GM23338 (cell line): ENCODE measurements around the gene ZNF611. TPM values are rescaled to one million over a fixed set of nuclear protein-coding genes. Genes with fewer than 3 reads are reported as not detected.
A peak's percentile ranks its signal among the peaks of the same experiment; 100 is the strongest.
"Not testable (repeated sequence)": the region's sequence is repeated elsewhere in the genome, so short reads cannot be mapped to it uniquely, and the experiment has no call there.

Source experiments
- ATAC-seq: fragments of 200-7000 bp; cut with Tn5 transposase; 3 replicates; pipeline ENCODE4 v1.9.1; 2020
- DNase-seq: peaks from one replicate; pipeline ENCODE4 v3.0.0-alpha.2; 2015; ENCODE audit warnings: low spot score
- H2AFZ ChIP-seq: fragments of 200-600 bp; sonication (generic); 2 replicates; pipeline ENCODE4 v1.8.0; 2016; ENCODE audit warnings: antibody characterized with exemption, mild to moderate bottlenecking, moderate library complexity
- H3F3A ChIP-seq: fragments of 200-600 bp; sonication (generic); replicated peaks from 2 replicates; pipeline ENCODE4 v1.8.0; 2017; ENCODE audit warnings: antibody characterized with exemption, mixed run types, low read depth
- H3K27ac ChIP-seq: fragments of 200-600 bp; sonication (generic); 2 replicates; pipeline ENCODE4 v1.6.1; 2016; ENCODE audit warnings: low read depth
- H3K27me3 ChIP-seq: fragments of 200-600 bp; sonication (generic); 2 replicates; pipeline ENCODE4 v1.8.0; 2016; ENCODE audit warnings: mild to moderate bottlenecking, mixed run types, moderate library complexity; ENCODE audit not compliant: insufficient read depth
- H3K36me3 ChIP-seq: fragments of 200-600 bp; sonication (generic); 2 replicates; pipeline ENCODE4 v1.8.0; 2016; ENCODE audit warnings: mild to moderate bottlenecking; ENCODE audit not compliant: insufficient read depth
- H3K4me1 ChIP-seq: fragments of 200-600 bp; sonication (generic); 2 replicates; pipeline ENCODE4 v1.8.0; 2016; ENCODE audit warnings: mild to moderate bottlenecking, moderate library complexity; ENCODE audit not compliant: insufficient read depth
- H3K4me2 ChIP-seq: fragments of 200-600 bp; sonication (generic); 2 replicates; pipeline ENCODE4 v1.7.1; 2017; ENCODE audit warnings: mixed run types
- H3K4me3 ChIP-seq: fragments of 200-600 bp; sonication (generic); 2 replicates; pipeline ENCODE4 v1.6.1; 2016; ENCODE audit warnings: mixed run types
- H3K79me2 ChIP-seq: fragments of 200-600 bp; sonication (generic); replicated peaks from 2 replicates; pipeline ENCODE4 v1.8.0; 2017; ENCODE audit warnings: mild to moderate bottlenecking; ENCODE audit not compliant: insufficient read depth
- H3K9me2 ChIP-seq: fragments of 200-600 bp; sonication (generic); 2 replicates; pipeline ENCODE4 v1.8.0; 2017; ENCODE audit not compliant: insufficient read depth
- H4K20me1 ChIP-seq: fragments of 200-600 bp; sonication (generic); replicated peaks from 2 replicates; pipeline ENCODE4 v1.8.0; 2017; ENCODE audit warnings: mild to moderate bottlenecking; ENCODE audit not compliant: insufficient read depth
- H3K27ac Mint-ChIP-seq: 2 replicates; pipeline ENCODE4 v1.8.0; 2020; ENCODE audit warnings: inconsistent platforms, mild to moderate bottlenecking, moderate library complexity, mixed read lengths
- H3K27me3 Mint-ChIP-seq: 3 replicates; pipeline ENCODE4 v1.8.0; 2022; ENCODE audit warnings: low read depth, mild to moderate bottlenecking, moderate library complexity, mixed read lengths, inconsistent platforms; ENCODE audit not compliant: insufficient read depth, poor library complexity
- H3K36me3 Mint-ChIP-seq: 3 replicates; pipeline ENCODE4 v1.8.0; 2021; ENCODE audit warnings: low read depth, mild to moderate bottlenecking, inconsistent platforms, moderate library complexity, mixed read lengths
- H3K4me1 Mint-ChIP-seq: 3 replicates; pipeline ENCODE4 v1.8.0; 2020; ENCODE audit warnings: mild to moderate bottlenecking, inconsistent platforms, mixed read lengths
- H3K4me3 Mint-ChIP-seq: 3 replicates; pipeline ENCODE4 v1.8.0; 2021; ENCODE audit warnings: moderate library complexity, mild to moderate bottlenecking, inconsistent platforms, mixed read lengths
- H3K9me3 Mint-ChIP-seq: 3 replicates; pipeline ENCODE4 v1.8.0; 2020; ENCODE audit warnings: moderate library complexity, mild to moderate bottlenecking, inconsistent platforms, mixed read lengths
- POLR2AphosphoS5 ChIP-seq: IDR thresholded peaks from 2 replicates; pipeline ENCODE4 v1.6.1; 2016; ENCODE audit warnings: antibody characterized with exemption, low read depth
- long read RNA-seq: library from polyadenylated mRNA; unstranded; transcript quantifications from one replicate; pipeline ENCODE4 v2.0.0, GENCODE V29; 2020; ENCODE audit not compliant: unreplicated experiment
- polyA plus RNA-seq: library from polyadenylated mRNA; unstranded; fragments of >200 nt; fragmentation: Nextera tagmentation; extraction: Ambion mirVana; gene quantifications from 2 replicates; pipeline ENCODE4 v1.2.1, GENCODE V29; 2016
- total RNA-seq: library from RNA; depleted of rRNA; stranded (reverse); fragments of >200 nt; shearing (Covaris generic); gene quantifications from 2 replicates; pipeline ENCODE4 v1.2.3, GENCODE V29; 2014; rRNA removed
- TF ChIP-seq, protein P1 (sequence below), 2 experiments: fragments of 200-600 bp in 1 of 2; sonication (generic) in 1 of 2; conservative IDR thresholded peaks; 2 replicates each; pipeline versions ENCODE4 v1.5.1 to v1.6.1; 2016 to 2017; ENCODE audit warnings: antibody characterized with exemption in 2 of 2, low read depth in 2 of 2, mild to moderate bottlenecking in 2 of 2, moderate library complexity in 1 of 2
- TF ChIP-seq, protein P2 (sequence below): fragments of 250-450 bp; sonication (Bioruptor Pico); IDR thresholded peaks from 2 replicates; pipeline ENCODE4 v1.5.0; 2020; ENCODE audit warnings: mild to moderate bottlenecking, moderate library complexity

The ZNF611 gene
- total RNA-seq (10.3 and 16.4 TPM in 2 replicates), polyA plus RNA-seq (5.3 and 6.6 TPM in 2 replicates)
- long read RNA-seq, full-length matches to known transcripts = 1 of 3 reads
- long read RNA-seq, partial matches to known transcripts = 0 of 3 reads
- long read RNA-seq, other reads (novel, unspliced or antisense) = 2 of 3 reads

DNA sequence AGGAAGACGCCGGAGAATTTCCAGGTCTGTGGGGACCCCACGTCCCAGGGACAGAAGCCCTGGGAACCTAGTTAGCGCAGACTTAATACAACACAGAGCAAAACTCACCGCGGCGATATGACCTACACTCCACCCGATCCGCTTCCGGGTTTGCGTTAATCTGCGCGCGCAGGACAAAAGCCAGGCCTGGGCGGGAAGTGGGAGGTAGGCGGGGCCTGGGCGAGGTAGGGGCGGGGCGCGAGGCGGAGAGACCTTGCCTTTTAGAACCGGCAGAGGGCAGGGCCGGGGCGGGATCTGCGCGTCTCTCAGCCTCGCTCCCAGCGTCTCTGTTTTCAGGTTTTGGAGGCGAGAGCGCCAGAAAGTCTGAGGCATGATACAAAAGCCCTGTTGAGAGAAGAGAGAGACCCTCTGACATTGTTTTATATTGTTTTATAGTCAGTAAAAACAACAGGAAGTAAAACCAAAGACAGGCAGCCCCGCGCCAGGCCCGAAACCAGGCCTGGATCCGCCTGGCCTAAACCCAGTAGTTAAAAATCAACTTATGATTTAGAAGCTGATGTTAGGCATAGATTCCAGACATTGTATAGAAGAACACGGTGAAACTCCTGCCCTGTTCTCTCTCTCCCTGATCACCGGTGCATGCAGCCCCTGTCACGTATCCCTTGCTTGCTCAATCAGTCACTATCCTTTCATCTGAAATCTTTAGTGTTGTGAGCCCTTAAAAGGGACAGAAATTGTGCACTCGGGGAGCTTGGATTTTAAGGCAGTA is at the start of gene ZNF611:
Gene ZNF611, minus strand, starts transcription at position 152 of the 769 bp plus-strand sequence. CDS start 19,150 bp downstream, outside the sequence.
- TF ChIP-seq, protein P1, sequence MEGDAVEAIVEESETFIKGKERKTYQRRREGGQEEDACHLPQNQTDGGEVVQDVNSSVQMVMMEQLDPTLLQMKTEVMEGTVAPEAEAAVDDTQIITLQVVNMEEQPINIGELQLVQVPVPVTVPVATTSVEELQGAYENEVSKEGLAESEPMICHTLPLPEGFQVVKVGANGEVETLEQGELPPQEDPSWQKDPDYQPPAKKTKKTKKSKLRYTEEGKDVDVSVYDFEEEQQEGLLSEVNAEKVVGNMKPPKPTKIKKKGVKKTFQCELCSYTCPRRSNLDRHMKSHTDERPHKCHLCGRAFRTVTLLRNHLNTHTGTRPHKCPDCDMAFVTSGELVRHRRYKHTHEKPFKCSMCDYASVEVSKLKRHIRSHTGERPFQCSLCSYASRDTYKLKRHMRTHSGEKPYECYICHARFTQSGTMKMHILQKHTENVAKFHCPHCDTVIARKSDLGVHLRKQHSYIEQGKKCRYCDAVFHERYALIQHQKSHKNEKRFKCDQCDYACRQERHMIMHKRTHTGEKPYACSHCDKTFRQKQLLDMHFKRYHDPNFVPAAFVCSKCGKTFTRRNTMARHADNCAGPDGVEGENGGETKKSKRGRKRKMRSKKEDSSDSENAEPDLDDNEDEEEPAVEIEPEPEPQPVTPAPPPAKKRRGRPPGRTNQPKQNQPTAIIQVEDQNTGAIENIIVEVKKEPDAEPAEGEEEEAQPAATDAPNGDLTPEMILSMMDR (conservative IDR thresholded peaks at IDR 0.05; ENCODE audit: low read depth in 2 of 2) = peak; percentile 27 to 49; a peak in 3 of 4 replicates
- TF ChIP-seq POLR2AphosphoS5 = peak; percentile 88
- TF ChIP-seq, protein P2, sequence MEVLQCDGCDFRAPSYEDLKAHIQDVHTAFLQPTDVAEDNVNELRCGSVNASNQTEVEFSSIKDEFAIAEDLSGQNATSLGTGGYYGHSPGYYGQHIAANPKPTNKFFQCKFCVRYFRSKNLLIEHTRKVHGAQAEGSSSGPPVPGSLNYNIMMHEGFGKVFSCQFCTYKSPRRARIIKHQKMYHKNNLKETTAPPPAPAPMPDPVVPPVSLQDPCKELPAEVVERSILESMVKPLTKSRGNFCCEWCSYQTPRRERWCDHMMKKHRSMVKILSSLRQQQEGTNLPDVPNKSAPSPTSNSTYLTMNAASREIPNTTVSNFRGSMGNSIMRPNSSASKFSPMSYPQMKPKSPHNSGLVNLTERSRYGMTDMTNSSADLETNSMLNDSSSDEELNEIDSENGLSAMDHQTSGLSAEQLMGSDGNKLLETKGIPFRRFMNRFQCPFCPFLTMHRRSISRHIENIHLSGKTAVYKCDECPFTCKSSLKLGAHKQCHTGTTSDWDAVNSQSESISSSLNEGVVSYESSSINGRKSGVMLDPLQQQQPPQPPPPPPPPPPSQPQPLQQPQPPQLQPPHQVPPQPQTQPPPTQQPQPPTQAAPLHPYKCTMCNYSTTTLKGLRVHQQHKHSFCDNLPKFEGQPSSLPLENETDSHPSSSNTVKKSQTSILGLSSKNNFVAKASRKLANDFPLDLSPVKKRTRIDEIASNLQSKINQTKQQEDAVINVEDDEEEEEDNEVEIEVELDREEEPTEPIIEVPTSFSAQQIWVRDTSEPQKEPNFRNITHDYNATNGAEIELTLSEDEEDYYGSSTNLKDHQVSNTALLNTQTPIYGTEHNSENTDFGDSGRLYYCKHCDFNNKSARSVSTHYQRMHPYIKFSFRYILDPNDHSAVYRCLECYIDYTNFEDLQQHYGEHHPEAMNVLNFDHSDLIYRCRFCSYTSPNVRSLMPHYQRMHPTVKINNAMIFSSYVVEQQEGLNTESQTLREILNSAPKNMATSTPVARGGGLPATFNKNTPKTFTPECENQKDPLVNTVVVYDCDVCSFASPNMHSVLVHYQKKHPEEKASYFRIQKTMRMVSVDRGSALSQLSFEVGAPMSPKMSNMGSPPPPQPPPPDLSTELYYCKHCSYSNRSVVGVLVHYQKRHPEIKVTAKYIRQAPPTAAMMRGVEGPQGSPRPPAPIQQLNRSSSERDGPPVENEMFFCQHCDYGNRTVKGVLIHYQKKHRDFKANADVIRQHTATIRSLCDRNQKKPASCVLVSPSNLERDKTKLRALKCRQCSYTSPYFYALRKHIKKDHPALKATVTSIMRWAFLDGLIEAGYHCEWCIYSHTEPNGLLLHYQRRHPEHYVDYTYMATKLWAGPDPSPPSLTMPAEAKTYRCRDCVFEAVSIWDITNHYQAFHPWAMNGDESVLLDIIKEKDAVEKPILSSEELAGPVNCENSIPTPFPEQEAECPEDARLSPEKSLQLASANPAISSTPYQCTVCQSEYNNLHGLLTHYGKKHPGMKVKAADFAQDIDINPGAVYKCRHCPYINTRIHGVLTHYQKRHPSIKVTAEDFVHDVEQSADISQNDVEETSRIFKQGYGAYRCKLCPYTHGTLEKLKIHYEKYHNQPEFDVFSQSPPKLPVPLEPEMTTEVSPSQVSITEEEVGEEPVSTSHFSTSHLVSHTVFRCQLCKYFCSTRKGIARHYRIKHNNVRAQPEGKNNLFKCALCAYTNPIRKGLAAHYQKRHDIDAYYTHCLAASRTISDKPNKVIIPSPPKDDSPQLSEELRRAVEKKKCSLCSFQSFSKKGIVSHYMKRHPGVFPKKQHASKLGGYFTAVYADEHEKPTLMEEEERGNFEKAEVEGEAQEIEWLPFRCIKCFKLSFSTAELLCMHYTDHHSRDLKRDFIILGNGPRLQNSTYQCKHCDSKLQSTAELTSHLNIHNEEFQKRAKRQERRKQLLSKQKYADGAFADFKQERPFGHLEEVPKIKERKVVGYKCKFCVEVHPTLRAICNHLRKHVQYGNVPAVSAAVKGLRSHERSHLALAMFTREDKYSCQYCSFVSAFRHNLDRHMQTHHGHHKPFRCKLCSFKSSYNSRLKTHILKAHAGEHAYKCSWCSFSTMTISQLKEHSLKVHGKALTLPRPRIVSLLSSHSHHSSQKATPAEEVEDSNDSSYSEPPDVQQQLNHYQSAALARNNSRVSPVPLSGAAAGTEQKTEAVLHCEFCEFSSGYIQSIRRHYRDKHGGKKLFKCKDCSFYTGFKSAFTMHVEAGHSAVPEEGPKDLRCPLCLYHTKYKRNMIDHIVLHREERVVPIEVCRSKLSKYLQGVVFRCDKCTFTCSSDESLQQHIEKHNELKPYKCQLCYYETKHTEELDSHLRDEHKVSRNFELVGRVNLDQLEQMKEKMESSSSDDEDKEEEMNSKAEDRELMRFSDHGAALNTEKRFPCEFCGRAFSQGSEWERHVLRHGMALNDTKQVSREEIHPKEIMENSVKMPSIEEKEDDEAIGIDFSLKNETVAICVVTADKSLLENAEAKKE (CRISPR knock-in tag) = no peak
- H3K4me3 ChIP-seq = peak within 1 kb of the TSS; percentile 100

DNA sequence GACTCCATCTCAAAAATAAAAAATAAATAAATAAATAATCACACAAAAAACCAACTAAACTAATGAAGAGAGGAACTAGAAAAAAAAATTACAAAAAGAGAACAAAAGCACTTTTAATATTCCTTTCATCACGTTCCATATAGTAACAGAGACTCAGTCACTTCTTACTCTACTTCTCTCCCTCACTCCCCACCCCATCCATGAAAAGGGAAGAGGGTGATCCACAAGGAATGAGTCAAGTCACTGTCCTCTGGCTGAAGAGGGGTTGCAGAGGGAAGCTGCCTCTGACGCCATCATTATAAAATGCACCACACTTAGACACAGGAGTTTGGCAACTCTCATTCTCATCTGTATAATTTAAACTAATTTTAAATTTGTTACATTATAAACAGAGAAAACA is 48.0 kb upstream of the ZNF611 start:
- not testable (repeated sequence) for H3K9me3 Mint-ChIP-seq, H3K4me3 ChIP-seq, H2AFZ ChIP-seq, H3K4me2 ChIP-seq, H3K4me3 Mint-ChIP-seq, H3K4me1 Mint-ChIP-seq, H3K36me3 Mint-ChIP-seq, DNase-seq, H3K4me1 ChIP-seq, H3K9me2 ChIP-seq, H3K79me2 ChIP-seq, ATAC-seq, H3K27ac ChIP-seq, H3F3A ChIP-seq, H3K27ac Mint-ChIP-seq, H3K36me3 ChIP-seq, H4K20me1 ChIP-seq
- H3K27me3 Mint-ChIP-seq = peaks cover 29% of the 10 kb centered on the region
- peaks cover 26% of the 10 kb centered on the region for H3K27me3 ChIP-seq

More for the DNA sequence above, at the start of gene ZNF611:
- Mint-ChIP-seq H3K9me3 (peaks cover 4% of the 10 kb centered on the region; the same call in 2 of the 3 replicates), H3K27ac (peak within 1 kb of the TSS; percentile 60), H3K27me3 (peaks cover 21% of the 10 kb centered on the region), H3K4me1 (peaks cover 30% of the 10 kb centered on the region), H3K36me3 (no peaks in the 10 kb centered on the region), H3K4me3 (peak within 1 kb of the TSS; percentile 91)
- H3K27ac ChIP-seq = peak within 1 kb of the TSS; percentile 91
- H3K4me1 ChIP-seq = peaks cover 14% of the 10 kb centered on the region
- peak; percentile 97 for DNase-seq
- H3K27me3 ChIP-seq = 0 out of 2 replicates have a peak, but pooled peaks cover 3% of the 10 kb centered on the region
- peak within 1 kb of the TSS; percentile 100 for H2AFZ ChIP-seq
- no peaks in the 10 kb centered on the region for H4K20me1 ChIP-seq
- H3K36me3 ChIP-seq = no peaks in the 10 kb centered on the region; the same call in 1 of the 2 replicates
- ATAC-seq = peak; percentile 90
- H3K4me2 ChIP-seq = peak within 1 kb of the TSS; percentile 95
- H3K79me2 ChIP-seq = no peaks in the 10 kb centered on the region
- H3K9me2 ChIP-seq = no peaks in the 10 kb centered on the region
- H3F3A ChIP-seq = peaks cover 8% of the 10 kb centered on the region
